GM18868 (cell line): ENCODE results near the gene AKIRIN1.
"Not testable (repeated sequence)": the region's sequence is repeated elsewhere in the genome, so short reads cannot be mapped to it uniquely, and the experiment has no call there.

ENCODE experiments used
- ATAC-seq: cut with Tn5 transposase; IDR thresholded peaks from one replicate; pipeline ENCODE4 v1.9.1; 2021; ENCODE audit warnings: mild to moderate bottlenecking, moderate library complexity; ENCODE audit not compliant: unreplicated experiment

AKIRIN1 gene

DNA sequence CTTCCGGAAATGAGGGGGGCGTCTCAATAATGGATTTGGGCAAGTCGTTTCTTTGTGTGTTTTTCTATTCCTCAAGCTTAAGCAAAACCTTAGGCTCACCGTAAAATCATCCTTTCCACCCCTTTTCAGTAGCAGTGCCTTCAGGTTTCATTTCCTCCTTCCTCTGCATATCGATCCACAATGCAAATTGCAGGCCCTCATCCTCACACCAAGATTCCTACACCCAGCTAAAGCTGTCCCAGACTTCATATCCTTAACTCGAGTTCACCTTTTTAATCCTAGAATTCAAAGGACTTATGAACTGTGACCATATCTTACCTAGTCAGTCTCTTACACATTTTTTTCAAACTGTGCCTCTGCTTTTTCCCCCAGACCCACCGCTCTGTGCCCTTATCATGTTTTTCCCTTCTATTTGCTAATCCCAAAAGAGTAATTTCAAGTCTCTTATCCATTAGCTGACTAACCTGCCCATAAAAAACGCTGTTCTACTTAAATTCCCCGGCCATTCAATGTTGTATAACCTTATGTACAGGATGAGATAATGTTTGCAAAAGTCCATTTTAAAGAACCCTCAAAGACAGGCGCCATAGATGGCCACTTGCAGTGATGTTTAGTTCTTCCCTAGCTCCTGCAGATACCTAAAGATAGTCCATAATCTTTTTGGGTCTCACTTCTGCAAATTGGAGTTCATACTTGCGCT lies 1.5 kb downstream of the AKIRIN1 start:
- no peak for ATAC-seq

DNA sequence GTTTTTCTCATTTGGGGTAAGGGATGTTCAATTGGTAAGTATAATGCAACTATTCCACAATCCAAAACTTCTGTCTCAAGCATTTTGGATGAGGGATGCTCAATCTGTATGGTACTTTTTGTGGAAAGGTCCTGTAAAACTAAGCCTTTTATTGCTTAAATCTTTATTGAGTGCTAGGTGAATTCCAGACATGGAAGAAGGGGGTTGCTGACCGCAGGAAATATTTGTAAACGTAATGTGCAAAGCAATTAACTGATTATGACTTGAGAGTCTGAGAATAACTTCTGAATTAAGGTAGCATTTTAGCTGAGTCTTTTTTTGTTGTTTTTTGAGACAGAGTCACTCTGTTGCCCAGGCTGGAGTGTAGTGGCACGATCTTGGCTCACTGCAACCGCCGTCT lies 3.1 kb downstream of the AKIRIN1 start:
- ATAC-seq, result no peak

DNA sequence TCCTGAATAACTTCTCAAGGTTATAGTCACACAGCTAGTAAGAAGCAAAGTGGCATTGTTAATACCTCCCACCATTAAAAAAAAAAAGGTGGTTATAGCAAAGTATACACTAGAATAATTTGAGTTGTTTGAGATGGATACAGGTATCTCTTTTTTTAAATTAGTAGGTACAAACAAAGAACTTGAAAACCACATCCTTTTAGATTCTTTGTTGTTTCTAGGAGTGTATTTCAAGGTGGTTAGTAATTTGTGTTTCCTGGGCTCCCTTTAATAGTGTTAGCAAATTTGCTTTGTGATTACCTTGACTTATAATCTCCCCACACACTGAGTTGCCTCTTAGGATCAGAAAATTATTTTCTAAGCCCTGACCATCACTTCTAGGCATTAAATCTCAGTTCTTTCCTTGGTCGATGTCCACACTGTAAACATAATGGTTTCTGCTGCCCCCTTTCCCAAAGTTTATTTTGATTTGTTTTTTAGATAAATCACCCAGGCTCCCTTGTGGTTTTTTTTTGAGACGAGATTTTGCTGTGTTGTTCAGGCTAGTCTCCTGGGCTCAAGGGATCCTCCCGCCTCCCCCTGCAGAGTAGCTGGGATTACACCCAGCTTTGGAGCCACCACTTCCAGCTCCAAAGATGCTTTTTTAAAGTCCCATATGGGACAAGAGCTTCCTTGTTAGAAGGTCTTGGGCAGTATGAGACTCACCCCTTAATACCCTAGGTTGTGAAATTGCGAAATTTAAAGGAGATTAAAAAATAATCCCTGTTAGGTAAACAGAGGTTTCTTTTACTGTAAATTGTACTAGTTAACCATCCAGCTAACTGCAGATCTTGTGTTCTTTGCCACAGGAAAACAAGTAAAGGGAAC lies 6.2 kb downstream of the AKIRIN1 start:
- ATAC-seq, result no peak

DNA sequence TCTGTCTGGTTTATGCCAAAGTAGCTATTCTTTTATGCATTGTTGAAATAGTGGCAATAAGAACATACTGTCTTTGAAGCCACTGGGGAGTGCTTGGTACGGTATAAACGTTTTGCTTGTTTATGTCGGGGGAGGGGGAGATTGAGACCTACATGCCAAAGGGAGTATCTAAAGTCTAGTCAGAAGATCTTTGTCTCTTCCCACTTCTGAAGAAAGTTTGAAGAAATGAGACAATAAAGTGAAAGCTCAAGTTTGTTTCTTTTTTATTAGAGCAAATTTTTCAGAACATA lies 6.8 kb downstream of the AKIRIN1 start:
- ATAC-seq, result no peak

DNA sequence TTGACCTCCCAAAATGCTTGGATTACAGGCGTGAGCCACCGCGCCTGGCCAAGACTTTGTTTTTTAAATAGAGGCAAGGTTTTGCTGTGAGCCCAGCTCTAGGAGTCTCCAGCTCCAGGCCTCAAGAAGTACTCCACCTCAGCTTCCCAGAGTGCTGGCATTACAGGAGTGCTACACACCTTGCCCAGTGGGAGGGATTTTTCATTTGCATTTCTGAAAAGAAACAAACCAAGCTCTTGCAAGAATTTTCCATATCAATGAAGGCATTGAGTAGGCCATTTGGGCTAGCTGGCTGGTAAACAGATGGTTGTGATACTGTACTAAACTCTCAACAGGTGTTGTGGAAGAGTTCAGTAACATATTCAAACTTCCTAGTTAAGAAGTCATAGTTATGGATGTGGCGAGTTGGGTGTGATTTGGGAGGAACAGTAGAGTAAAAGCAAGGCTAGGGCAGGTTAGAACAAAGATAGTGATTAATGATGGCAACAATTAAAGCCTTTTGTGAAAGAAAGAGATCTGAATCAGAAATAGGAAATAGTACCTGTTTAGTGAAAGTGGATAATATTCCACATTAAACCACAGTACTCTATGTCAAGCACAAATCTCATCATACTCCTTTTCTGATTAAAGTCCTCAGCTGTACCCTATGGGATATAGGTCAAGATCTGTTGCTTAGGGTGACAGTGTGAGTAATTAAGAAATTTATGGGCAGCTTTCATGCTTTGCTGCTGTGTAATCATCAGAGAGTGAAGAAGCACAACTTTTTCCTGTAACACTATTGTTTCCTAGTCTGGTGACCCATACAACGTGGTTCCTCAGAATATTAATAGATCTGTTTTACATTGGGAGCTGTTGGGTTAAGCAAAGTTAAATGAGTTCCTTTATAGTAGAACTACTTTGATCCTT lies 10.7 kb downstream of the AKIRIN1 start:
- ATAC-seq, result no peak

DNA sequence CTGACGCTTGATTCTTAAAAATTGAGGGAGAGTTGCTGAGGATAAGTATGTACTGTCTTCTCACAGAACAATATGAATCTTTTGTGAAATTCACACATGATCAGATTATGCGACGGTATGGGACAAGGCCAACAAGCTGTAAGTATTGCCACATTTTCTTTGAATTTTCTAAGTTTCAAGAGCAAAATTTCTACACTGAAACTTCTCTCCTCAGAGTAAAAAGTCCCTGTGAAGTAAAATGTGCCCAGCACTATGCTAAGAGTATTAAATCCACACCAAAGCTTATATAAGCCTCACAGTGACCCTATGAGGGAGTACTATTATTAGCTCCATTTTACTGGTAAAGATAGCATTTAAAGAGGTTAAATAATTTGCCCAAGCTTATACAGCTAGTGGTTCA lies 12.2 kb downstream of the AKIRIN1 start:
- no peak for ATAC-seq

DNA sequence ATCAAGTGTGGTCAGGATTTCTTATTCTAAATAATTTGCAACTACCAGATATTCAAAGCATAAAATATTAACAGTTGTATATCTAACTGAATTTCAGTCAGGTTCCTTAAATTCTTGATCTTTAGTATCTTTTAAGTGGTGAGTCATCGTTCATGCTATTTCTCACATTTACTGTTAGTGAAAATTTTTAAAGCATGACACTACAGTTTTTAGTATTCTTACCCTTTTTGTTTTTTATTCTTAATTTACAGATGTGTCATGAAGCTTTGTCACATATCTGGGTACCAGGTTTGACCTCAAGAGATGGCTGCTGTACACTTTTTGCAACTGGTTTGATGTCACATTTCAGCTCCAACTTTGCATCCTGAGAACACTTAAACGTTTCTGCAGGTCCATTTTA lies 12.7 kb downstream of the AKIRIN1 start:
- no peak for ATAC-seq

DNA sequence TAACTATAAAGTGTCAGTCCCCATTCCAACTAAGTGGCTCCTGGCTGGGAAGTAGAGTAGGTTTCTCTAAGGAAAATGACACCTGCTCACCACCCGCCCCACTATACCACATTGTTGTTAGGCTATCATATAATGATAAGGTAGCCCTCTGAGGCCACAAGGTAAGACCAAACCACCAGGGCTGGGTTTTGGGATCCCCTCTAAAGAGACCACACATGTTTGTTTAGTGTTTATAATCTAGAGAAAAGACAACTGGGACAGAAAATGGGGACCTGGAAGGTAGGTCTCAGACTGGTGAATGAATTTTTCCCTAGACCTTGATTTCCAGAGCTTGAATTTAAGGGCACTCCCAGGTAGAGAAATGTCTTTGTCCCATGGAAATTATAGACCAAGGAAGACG lies 15.2 kb downstream of the AKIRIN1 start:
- ATAC-seq, result no peak

DNA sequence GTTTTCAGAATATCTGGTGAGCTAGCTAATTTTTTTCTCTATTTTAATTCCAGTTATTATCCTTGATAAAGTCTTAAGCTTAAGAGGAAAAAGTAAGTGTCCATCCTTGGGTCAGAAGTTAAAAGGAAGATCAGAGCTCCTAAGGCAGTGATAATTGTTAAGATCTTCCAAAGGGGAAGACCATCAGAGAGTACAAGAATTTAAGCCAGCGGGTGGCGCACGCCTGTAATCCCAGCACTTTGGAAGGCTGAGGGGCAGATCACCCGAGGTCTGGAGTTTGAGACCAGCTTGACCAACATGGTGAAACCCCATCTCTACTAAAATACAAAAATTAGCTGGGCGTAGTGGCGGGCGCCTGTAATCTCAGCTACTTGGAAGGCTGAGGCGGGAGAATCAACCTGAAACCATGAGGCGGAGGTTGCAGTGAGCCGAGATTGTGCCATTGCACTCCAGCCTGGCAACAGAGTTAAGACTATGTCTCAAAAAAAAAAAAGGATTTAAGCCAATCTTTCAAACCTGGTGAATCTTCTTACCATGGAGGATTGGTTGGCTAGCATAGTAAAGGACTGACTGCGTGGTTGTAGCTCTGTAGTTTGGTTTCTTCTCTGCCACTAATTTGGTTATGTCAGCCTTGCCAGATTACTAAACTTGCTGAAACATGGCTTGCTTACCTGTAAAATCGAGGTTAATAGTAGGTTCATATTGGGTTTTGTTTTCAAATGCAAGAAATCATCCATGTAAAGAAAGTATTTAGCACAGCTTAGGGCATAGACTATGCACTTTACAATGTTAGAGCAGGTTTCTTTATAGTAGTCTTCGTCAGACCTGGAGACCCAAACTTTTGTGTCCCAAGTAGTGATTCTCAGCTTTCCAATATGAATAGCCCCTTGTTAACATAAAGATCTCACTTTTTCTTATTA lies 15.9 kb downstream of the AKIRIN1 start:
- no peak for ATAC-seq

DNA sequence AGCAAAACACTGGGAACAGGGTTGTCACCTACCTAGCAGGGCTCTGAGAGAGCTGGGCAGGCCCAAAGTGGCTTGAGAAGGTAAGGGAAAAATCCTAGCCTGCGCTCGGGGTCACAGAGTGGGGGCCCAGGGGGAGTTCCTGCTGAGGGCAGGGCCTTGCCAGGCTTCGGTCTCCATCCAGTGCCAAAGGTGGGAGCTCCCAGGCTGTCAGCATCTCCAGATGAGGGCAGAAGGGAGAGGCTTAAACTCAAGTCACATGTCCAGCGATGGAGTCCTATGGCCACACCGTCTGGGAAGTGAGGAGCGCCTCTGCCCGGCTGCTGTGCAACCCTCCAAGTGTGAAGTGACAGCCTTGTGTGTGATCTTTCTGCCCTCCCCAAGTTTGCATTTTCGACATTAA lies 23.9 kb downstream of the AKIRIN1 start:
- ATAC-seq, result not testable (repeated sequence)

DNA sequence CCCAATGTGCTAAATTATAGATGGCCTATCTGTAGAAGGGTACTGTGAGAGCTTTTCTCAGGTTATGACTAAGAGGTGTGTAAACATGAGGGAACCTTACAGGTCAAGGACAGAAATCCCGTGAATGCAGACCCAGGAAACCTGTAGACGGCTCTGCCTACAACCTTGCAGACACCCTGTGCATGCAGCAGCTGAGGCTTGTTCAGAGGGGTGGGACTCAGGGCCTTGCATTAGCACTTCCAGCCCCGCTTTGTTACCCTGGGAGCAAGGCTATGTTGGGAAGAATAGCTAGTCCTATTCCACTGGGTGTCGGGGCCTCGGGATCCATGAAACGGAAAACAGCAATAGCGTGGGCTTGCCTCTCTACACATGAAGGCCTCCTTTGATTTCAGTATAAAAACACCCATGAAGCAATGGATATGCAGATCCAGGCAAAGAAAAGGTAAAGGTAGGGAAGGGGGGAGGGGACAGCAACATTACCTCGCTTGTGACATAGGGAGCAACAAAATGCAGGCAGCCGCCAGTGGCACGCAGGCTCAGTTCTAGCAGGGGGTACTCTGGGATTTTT lies 25.6 kb downstream of the AKIRIN1 start:
- no peak for ATAC-seq

DNA sequence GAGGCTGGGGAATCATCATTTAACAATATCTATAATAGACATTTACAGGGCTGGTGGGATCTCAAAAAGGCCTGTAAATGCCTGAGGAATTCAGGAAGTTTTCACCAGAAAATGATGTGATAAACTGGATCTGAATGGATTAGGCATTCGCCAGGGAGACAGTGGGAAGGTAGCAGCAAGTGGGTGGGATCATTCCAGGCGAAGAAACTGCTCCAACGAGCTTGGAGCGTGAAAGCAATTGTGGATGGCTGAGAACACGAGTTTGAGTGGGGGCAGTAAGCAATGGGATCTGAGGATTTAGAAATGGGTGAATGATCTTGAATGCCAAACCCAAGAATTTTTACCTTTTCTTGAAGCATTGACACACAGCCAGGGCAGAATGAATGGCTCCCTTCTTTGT lies 26.2 kb downstream of the AKIRIN1 start:
- no peak for ATAC-seq

DNA sequence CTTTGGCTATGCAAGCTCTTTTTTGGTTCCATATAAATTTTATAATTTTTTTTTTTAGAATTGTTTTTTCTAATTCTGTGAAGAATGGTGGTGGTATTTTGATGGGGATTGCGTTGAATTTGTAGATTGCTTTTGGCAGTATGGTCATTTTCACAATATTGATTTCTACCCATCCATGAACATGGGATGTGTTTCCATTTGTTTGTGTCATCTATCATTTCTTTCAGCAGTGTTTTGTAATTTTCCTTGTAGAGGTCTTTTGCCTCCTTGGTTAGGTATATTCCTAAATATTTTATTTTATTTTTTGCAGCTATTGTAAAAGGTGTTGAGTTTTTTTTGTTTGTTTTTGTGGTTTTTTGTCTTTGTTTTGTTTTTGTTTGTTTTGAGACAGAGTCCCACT lies 29.4 kb downstream of the AKIRIN1 start:
- ATAC-seq, result not testable (repeated sequence)

DNA sequence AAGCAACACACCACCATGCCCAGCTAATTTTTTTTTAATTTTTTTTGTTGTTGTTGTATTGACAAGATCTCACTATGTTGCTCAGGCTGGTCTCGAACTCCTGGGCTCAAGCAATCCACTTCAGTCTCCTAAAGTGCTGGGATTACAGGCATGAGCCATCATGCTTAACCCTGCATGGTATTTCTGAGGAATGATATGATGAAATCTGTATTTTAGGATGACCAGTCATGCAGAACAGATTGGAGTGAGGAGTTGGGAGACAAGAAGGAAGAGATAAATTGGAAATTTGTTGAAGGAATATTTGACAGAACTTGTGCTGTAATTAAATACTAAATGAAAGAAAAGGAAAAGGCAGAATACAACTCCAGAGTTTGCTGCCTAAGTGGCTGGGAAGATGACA lies 30.4 kb downstream of the AKIRIN1 start:
- no peak for ATAC-seq

DNA sequence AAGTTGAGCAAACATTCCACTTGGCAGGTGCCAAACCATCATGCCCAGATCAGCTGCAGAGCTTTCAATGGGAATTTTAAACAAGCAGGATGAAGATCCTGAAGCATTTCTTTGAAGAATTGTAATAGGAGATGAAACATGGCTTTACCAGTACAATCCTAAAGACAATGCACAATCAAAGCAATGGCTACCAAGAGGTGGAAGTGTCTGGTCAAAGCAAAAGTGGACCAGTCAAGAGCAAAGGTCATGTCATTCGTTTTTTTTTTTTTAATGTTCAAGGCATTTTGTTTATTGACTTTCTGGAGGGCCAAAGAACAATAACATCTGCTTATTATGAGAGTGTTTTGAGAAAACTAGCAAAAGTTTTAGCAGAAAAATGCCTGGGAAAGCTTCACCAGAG lies 32.1 kb downstream of the AKIRIN1 start:
- no peak for ATAC-seq

DNA sequence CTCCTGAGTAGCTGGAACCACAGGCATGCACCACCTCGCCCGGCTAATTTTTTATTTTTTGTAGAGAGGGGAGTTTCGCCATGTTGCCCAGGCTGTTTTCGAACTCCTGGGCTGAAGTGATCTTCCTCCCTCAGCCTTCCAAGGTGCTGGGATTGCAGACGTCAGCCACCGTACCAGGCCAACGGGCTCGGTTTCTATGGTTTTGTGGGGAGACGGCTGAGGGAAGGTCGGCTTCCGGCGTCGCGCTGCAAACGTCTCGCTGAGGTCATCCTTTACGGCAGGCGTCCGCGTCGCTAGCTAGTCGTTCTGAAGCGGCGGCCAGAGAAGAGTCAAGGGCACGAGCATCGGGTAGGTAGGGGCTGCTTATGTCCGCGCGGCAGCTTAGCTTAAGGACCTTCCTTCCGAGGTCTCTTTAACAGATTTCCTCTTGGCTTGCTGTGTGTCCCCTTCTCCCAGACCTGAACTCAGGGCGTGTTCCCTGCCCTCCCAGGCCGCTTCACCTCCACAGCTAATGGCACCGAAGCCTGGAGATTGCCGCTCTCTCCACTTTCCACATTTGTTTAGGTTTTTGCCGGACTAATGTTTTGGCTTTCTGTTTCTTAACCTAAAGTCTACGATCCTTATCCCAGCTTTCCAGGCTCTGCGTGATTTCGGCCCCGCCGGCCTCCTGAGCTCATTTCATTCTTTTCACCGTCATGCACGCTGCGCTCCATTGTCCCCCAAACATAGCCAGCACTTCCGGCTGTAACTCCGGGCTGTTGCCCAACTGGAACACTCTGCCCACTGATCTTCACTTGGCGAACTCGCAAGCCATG lies 35.2 kb downstream of the AKIRIN1 start, which contains the start of gene NDUFS5:
Gene NDUFS5 (plus strand): TSS at position 300 of the 815 bp plus-strand sequence. CDS start 2,375 bp downstream, outside the sequence.
- peak; percentile 87 for ATAC-seq

DNA sequence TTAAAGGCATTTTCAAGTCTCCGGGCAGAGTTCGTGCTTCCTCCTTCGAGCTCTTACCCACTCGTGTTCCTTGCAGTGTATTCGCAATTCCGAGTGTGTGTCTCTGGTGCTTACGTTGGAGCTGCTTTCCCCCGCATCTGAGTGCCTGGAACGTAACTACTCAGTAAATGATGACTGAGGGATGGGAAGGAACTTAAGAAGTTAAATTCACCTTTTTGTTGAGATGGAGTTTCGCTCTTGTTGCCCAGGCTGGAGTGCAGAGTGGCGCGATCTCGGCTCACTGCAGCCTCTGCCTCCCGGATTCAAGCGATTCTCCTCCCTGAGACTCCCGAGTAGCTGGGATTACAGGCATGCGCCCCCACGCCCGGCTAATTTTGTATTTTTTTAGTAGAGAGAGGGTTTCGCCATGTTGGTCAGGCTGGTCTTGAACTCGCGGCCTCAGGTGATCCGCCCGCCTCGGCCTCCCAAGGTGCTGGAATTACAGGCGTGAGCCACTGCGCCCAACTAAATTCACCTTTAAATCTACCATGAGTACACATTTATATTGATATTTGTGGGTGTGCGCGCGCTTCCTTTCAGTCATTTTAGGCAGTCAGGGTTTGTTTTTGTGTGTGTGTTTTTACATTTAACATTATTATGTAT lies 35.9 kb downstream of the AKIRIN1 start:
- ATAC-seq, result peak; percentile 14

DNA sequence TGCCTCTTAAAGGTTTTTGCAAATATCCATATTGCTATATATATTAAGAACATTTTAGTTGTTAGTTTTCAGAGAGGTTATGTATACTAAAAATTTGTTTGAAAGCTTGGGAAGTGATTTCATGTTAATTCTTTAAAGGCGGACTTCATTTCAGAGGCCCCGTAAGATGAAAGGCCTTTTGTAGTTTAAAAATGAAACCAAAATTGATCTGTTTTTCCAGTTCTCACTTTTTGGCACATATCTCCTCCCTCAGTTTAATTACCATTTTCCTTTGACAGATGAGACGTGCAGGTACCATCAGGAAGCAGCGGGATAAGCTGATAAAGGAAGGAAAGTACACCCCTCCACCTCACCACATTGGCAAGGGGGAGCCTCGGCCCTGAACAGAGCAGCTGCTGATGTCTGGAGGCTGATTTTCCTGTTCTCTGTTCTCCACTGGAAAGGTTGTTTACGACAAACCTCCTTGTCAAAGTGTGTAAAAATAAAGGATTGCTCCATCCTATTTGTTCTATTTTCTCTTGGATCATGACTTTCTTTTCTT lies 43.1 kb downstream of the AKIRIN1 start:
- ATAC-seq, result no peak
